Measurements from ENCODE around the gene HUS1. TPM values are rescaled to one million over a fixed set of nuclear protein-coding genes. Genes with fewer than 3 reads are reported as not detected.

HUS1 gene
- total and polyA plus RNA-seq, 2 of the 8 experiments (the other 6 are each of a cell fraction or from before 2014, with no cell fraction given) = 15.0 to 33.0 TPM

DNA sequence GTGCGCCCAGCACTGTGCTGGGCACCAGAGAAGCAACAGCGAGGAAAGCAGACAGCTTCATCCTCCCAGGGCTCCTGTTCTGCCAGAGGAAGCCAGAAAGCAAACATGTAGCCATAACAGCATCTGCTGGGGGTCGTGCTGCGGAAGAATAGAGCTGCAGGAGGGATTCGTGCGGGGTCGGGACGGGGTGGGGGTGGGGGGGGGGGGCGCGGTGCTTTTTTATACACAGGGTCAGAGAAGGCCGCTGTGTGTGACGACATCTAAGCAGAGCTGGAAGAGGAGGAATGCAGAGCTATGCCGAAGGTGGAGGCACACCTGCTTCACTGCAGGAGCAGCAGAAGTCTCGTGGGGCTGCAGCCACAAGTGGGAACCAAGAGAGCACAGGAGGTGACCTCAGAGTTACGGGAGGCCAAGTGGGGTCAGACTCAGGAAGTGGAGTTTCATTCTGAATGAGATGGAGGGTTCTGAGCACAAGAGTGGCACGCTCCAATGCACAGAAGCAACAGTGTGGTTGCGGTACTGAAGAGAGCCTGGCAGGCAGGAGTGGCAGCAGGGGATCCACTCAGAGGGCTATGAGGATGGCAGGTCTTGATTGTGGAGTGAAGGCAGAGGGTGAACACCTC is 42.2 kb downstream of the HUS1 start:
- Histone ChIP-seq H4K8ac (ENCODE audit: extremely low read depth, insufficient read depth, low read length) (no peak overlapping the region), H3K79me1 (ENCODE audit: low read depth, low read length) (no peaks in the 10 kb centered on the region), H3K9ac (replicated peaks in 1 of 4; ENCODE audit: extremely low read depth in 1 of 4, low read depth in 3 of 4, low read length in 3 of 4) (no peak overlapping the region), H3K4me3 (ENCODE audit: extremely low read depth in 1 of 4, insufficient read depth in 2 of 4, low read depth in 3 of 4, low read length in 4 of 4) (no peak overlapping the region), H3K4me1 (replicated peaks in 1 of 4; ENCODE audit: control insufficient read depth in 3 of 4, insufficient read depth in 4 of 4, low read length in 3 of 4) (peaks cover 0 to 9% (median 5%) of the 10 kb centered on the region in 4 experiments; a peak in 6 of 7 replicates), H3K27ac (ENCODE audit: low read depth, low read length) (no peak overlapping the region), H3K36me3 (ENCODE audit: control insufficient read depth in 2 of 4, insufficient read depth in 4 of 4, low read length in 3 of 4) (no peaks in the 10 kb centered on the region), H4K91ac (replicated peaks; ENCODE audit: insufficient read length, low read length) (no peak overlapping the region), H3K9me3 (ENCODE audit: insufficient read depth in 2 of 2, low read depth in 1 of 2, low read length in 1 of 2) (no peaks in the 10 kb centered on the region), H2AFZ (ENCODE audit: low read length) (no peak overlapping the region), H3K18ac (ENCODE audit: extremely low read depth, low read length) (no peak overlapping the region), H3K4ac (replicated peaks; ENCODE audit: insufficient read length, low read depth, low read length) (no peak overlapping the region), H3K23me2 (ENCODE audit: low read depth, low read length) (no peaks in the 10 kb centered on the region), H3K56ac (replicated peaks; ENCODE audit: insufficient read length, low read depth, low read length) (no peak overlapping the region), H3K27me3 (replicated peaks in 1 of 4; ENCODE audit: control insufficient read depth in 3 of 4, extremely low read depth in 1 of 4, insufficient read depth in 3 of 4, low read length in 3 of 4) (no peaks in the 10 kb centered on the region), H3K4me2 (ENCODE audit: insufficient read depth in 1 of 2, low read depth in 2 of 2, low read length in 2 of 2) (no peak overlapping the region), H2BK120ac (replicated peaks; ENCODE audit: low read depth, low read length) (no peak overlapping the region), H3K14ac (ENCODE audit: insufficient read length) (no peak overlapping the region), H4K5ac (ENCODE audit: insufficient read length, low read depth, low read length) (no peak overlapping the region), H2AK5ac (ENCODE audit: low read depth, low read length) (no peak overlapping the region), H2BK12ac (ENCODE audit: low read depth, low read length) (peak overlapping the region; percentile 13; the same call in 1 of the 2 replicates), H3K23ac (ENCODE audit: insufficient read length) (no peak overlapping the region), H2BK15ac (ENCODE audit: low read length) (no peak overlapping the region), H2BK20ac (ENCODE audit: low read length) (no peak overlapping the region), H4K20me1 (replicated peaks in 1 of 2; ENCODE audit: control insufficient read depth in 1 of 2, insufficient read depth in 2 of 2, low read length in 2 of 2) (no peaks in the 10 kb centered on the region), H2BK5ac (ENCODE audit: low read depth, low read length) (0 out of 2 replicates have a peak overlapping the region, but pooled peaks have one; percentile 29), H3K79me2 (ENCODE audit: control insufficient read depth in 1 of 2, insufficient read depth in 2 of 2, low read length in 2 of 2) (no peaks in the 10 kb centered on the region)
- TF ChIP-seq JUN (IDR thresholded peaks at IDR 0.05; ENCODE audit: low read depth, low read length) (no peak), FOSL1 (IDR thresholded peaks at IDR 0.05; ENCODE audit: insufficient read depth, low read depth, low read length) (no peak), RXRA (IDR thresholded peaks at IDR 0.05; ENCODE audit: insufficient read depth, low read depth, low read length) (no peak)
- TF ChIP-seq, protein P1, sequence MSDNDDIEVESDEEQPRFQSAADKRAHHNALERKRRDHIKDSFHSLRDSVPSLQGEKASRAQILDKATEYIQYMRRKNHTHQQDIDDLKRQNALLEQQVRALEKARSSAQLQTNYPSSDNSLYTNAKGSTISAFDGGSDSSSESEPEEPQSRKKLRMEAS (IDR thresholded peaks at IDR 0.05) = no peak
- TF ChIP-seq, protein P2, sequence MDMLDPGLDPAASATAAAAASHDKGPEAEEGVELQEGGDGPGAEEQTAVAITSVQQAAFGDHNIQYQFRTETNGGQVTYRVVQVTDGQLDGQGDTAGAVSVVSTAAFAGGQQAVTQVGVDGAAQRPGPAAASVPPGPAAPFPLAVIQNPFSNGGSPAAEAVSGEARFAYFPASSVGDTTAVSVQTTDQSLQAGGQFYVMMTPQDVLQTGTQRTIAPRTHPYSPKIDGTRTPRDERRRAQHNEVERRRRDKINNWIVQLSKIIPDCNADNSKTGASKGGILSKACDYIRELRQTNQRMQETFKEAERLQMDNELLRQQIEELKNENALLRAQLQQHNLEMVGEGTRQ (IDR thresholded peaks at IDR 0.05; ENCODE audit: low read length) = no peak
- TF ChIP-seq, protein P3, sequence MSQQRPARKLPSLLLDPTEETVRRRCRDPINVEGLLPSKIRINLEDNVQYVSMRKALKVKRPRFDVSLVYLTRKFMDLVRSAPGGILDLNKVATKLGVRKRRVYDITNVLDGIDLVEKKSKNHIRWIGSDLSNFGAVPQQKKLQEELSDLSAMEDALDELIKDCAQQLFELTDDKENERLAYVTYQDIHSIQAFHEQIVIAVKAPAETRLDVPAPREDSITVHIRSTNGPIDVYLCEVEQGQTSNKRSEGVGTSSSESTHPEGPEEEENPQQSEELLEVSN (IDR thresholded peaks at IDR 0.05) = no peak
- FAIRE-seq (no peak), DNase-seq (ENCODE audit: low read depth in 1 of 2, low spot score in 2 of 2) (no peak)
- POLR2A ChIA-PET (ENCODE audit: partially characterized antibody) = no interaction called here
- WGBS, 2 experiments (ENCODE audit: extremely low coverage in 1 of 2, insufficient coverage in 1 of 2, insufficient read length in 1 of 2, insufficient replicate concordance in 2 of 2, low coverage in 1 of 2, low lambda C conversion rate in 2 of 2, missing lambda C conversion rate in 1 of 2) = 90% methylated on average over 11 of the region's 17 CpGs; no CpG with 5 or more reads in 1 of the 2 experiments
- CTCF ChIA-PET (ENCODE audit: partially characterized antibody) = interaction anchor here (0.7 to 5.4 kb wide), 18 partner anchors 8 to 671 kb away, joined by 3 to 34 read pairs (median 4); partner anchors contain the start of gene PKD1L1
